ENCODE results near the gene PHYKPL. TPM values are rescaled to one million over a fixed set of nuclear protein-coding genes. Genes with fewer than 3 reads are reported as not detected.

The PHYKPL gene
- polyA plus RNA-seq, 1 donor (not counting 4 experiments of a cell fraction or from before 2014, with no cell fraction given): 38.8 TPM

DNA sequence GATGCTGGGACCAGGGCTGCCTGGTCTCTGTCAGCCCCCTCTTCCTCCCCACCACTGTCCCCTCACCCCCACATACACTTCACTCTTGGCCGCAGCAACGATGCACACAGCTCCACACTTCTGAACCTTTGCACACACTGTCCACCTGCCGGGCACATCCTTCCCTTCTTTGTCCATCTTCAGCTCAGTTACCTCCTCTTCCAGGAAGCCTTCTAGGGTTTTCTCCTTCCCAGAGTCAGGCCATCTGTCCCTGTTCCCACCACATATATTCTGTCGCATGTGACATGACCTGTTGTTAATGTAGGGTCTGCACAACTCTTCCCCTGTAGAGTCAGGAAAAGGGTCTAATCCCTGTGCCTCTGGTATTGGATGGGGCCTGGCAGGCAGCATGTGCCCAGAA, 38.6 kb upstream of the PHYKPL start:
- H3K9me3 ChIP-seq (ENCODE audit: control insufficient read depth, low read depth, low read length): peaks cover 3% of the 10 kb centered on the region
- DNase-seq (ENCODE audit: low read depth, low spot score) (no peak), FAIRE-seq (no peak)
- H3K27ac ChIP-seq (ENCODE audit: control insufficient read depth, insufficient read depth, low read length): no peak overlapping the region
- H2AFZ ChIP-seq (ENCODE audit: control insufficient read depth, low read length): no peak overlapping the region
- H3K4me1 ChIP-seq (ENCODE audit: control insufficient read depth, extremely low read depth, insufficient read depth, low read length): no peaks in the 10 kb centered on the region
- TF ChIP-seq CTCF (optimal IDR thresholded peaks at IDR 0.05 in 1 of 3, IDR thresholded peaks at IDR 0.05 in 1 of 3, conservative IDR thresholded peaks at IDR 0.05 in 1 of 3; ENCODE audit: extremely low read depth in 1 of 3, insufficient read depth in 2 of 3, low read length in 3 of 3) (no peak), EZH2 (IDR thresholded peaks at IDR 0.05; ENCODE audit: low read length) (no peak)
- H3K27me3 ChIP-seq (ENCODE audit: control insufficient read depth, extremely low read depth, insufficient read depth, low read length): peaks cover 4% of the 10 kb centered on the region
- H3K79me2 ChIP-seq (ENCODE audit: control insufficient read depth, insufficient read depth, low read length): no peaks in the 10 kb centered on the region
- H3K36me3 ChIP-seq (ENCODE audit: control insufficient read depth in 2 of 2, extremely low read depth in 1 of 2, insufficient read depth in 2 of 2, low read length in 2 of 2): no peaks in the 10 kb centered on the region
- no peak overlapping the region for H3K4me3 ChIP-seq (ENCODE audit: control insufficient read depth in 2 of 3, extremely low read depth in 1 of 3, insufficient read depth in 2 of 3, low read depth in 1 of 3, low read length in 3 of 3)
- no peaks in the 10 kb centered on the region for H3K9me1 ChIP-seq (ENCODE audit: control insufficient read depth, extremely low read depth, insufficient read depth, low read length)
- H3K4me2 ChIP-seq (ENCODE audit: control insufficient read depth, extremely low read depth, insufficient read depth, low read depth, low read length): no peak overlapping the region
- H3K9ac ChIP-seq (ENCODE audit: control insufficient read depth, extremely low read depth, insufficient read depth, low read length): no peak overlapping the region
- H4K20me1 ChIP-seq (ENCODE audit: control insufficient read depth, extremely low read depth, insufficient read depth, low read length): no peaks in the 10 kb centered on the region
- dilution Hi-C loops (cut with MboI; ENCODE audit: extremely low pct_ligation_motif_present, low sequenced_read_pairs): no loop called here

DNA sequence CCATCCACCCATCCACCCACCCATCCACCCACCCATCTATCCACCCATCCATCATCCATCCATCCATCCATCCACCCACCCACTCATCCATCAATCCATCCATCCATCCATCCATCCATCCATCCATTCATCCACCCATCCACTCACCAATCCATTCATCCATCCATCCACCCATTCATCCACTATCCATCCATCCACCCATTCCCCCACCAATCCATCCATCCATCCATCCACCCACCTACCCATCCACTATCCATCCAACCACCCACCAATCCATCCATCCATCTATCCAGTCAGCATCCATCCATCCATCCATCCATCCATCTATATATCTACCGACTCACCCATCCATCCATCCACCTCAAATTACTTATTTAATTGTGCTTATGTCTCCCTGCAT, 36.9 kb upstream of the PHYKPL start:
- dilution Hi-C loops (cut with MboI; ENCODE audit: extremely low pct_ligation_motif_present, low sequenced_read_pairs): no loop called here

More for the DNA sequence above, 36.9 kb upstream of the PHYKPL start:
- FAIRE-seq (no peak), DNase-seq (ENCODE audit: low read depth, low spot score) (no peak)
- Histone ChIP-seq H3K4me3 (ENCODE audit: control insufficient read depth in 2 of 3, extremely low read depth in 1 of 3, insufficient read depth in 2 of 3, low read depth in 1 of 3, low read length in 3 of 3) (no peak overlapping the region), H3K9me1 (ENCODE audit: control insufficient read depth, extremely low read depth, insufficient read depth, low read length) (no peaks in the 10 kb centered on the region), H3K36me3 (ENCODE audit: control insufficient read depth in 2 of 2, extremely low read depth in 1 of 2, insufficient read depth in 2 of 2, low read length in 2 of 2) (no peaks in the 10 kb centered on the region), H4K20me1 (ENCODE audit: control insufficient read depth, extremely low read depth, insufficient read depth, low read length) (no peaks in the 10 kb centered on the region), H3K79me2 (ENCODE audit: control insufficient read depth, insufficient read depth, low read length) (no peaks in the 10 kb centered on the region), H3K9me3 (ENCODE audit: control insufficient read depth, low read depth, low read length) (no peaks in the 10 kb centered on the region), H2AFZ (ENCODE audit: control insufficient read depth, low read length) (no peak overlapping the region), H3K4me2 (ENCODE audit: control insufficient read depth, extremely low read depth, insufficient read depth, low read depth, low read length) (no peak overlapping the region), H3K9ac (ENCODE audit: control insufficient read depth, extremely low read depth, insufficient read depth, low read length) (no peak overlapping the region), H3K27me3 (ENCODE audit: control insufficient read depth, extremely low read depth, insufficient read depth, low read length) (no peaks in the 10 kb centered on the region), H3K4me1 (ENCODE audit: control insufficient read depth, extremely low read depth, insufficient read depth, low read length) (no peaks in the 10 kb centered on the region), H3K27ac (ENCODE audit: control insufficient read depth, insufficient read depth, low read length) (no peak overlapping the region)
- TF ChIP-seq CTCF (optimal IDR thresholded peaks at IDR 0.05 in 1 of 3, IDR thresholded peaks at IDR 0.05 in 1 of 3, conservative IDR thresholded peaks at IDR 0.05 in 1 of 3; ENCODE audit: extremely low read depth in 1 of 3, insufficient read depth in 2 of 3, low read length in 3 of 3) (no peak), EZH2 (IDR thresholded peaks at IDR 0.05; ENCODE audit: low read length) (no peak)
